ENCODE data around the gene RFC5.

GRCh38 chr12:118022728-118023109, 6.2 kb downstream of the RFC5 start:
- no peak for TF ChIP-seq CTCF (IDR thresholded peaks at IDR 0.05)
- TF ChIP-seq EZH2phosphoT487 (IDR thresholded peaks at IDR 0.05): no peak

All from neural progenitor cell (in vitro differentiated cells).